GM18909 (cell line): ENCODE measurements around the gene RSPRY1.
"Not testable (repeated sequence)": the region's sequence is repeated elsewhere in the genome, so short reads cannot be mapped to it uniquely, and the experiment has no call there.

ENCODE experiments used
- ATAC-seq: cut with Tn5 transposase; IDR thresholded peaks from one replicate; pipeline ENCODE4 v1.9.1; 2021; ENCODE audit warnings: mild to moderate bottlenecking; ENCODE audit not compliant: unreplicated experiment, poor library complexity

The RSPRY1 gene

DNA sequence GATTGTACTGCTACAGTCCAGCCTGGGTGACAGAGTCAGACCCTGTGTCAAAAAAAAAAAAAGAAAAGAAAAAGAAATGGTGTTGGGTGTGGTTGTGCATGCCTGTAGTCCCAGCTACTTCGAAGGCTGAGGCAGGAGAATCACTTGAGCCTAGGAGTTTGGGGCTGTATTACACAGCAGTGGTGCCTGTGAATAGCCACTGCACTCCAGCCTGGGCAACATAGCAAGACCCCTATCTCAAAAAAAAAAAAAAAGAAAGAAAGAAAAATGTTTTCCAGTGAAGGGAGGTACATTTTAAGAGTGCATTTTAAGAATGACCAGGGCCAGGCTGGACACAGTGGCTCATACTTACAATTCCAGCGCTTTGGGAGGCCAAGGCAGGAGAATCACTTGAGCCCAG lies 65.2 kb downstream of the RSPRY1 start:
- ATAC-seq = no peak

DNA sequence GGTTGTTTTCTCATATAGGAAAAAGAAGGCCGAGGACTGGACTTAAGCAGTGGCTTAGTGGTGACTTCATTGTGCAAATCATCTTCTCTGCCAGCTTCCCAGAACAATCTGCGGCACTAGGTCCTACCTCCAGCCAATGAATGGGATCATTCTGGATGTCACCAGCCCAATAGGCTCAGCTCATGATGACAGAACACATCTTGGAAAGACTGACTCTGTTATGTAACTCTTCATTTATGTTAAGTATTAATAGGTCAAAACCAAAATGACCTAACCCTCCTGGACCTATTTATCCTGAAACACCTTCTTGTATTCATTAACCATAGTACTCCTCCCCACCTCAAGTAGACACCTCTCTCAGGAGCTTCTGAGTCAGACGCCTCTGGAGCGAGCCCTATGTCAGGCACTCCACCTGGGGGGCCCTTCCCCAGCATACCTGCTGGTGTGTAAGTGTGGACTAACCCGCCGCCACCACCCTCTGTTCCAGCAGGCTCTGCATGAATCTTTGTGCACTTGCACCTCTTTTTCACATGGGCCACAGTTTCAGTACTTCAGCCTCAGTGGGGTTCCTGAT lies 66.1 kb downstream of the RSPRY1 start:
- no peak for ATAC-seq

DNA sequence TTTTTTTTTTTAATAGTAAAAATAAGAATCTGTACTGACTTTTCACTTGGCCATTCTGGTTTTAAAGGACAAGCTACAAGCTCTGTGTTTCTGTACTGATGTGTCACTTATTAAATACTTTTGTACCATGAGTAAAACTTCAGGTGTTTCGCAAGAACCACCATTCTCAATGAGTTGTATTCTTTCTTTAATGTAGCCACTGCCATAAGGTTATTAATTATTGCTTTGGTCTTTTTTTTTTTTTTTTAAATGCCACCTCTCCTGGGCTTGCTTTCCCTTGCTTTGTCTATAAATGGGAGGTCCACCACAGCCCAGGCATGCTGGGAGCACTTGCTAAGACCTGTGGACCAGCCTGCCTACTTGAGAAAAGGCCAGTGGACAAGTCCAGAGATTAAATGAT lies 67.3 kb downstream of the RSPRY1 start:
- no peak for ATAC-seq

DNA sequence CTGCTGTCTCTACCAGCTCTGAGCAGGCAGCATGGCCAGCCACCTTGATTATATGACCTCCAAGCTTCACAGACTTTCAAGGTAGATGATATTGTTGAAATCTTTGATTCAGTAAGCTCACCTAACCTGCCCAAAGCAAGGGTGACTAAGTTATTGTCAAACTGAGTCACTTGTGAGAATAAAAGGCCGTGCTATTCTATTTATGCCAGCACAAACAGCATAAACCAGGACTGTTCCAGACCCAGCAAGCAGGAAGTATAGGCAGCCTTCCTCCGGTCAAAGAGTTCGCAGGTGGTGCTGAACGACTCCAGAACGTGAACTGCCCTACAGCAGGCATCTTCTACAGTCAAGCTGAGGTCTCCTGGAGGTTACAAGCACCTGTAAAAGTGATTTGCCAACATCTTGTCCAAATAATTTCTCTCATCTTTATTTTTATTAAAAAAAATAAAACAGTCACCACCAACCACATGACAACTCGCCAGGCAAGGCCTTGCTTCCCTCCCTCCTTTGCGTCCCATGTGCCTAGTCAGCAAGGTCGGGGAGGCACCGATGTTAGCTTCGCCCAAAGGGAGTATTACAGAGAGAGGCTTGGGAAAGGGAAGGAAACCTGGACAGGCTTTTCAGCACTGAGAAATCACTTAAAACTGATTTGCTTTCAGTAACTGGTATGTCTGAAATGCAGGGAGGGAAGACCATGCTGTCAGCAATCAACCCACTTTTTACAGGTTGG lies 69.7 kb downstream of the RSPRY1 start:
- no peak for ATAC-seq

DNA sequence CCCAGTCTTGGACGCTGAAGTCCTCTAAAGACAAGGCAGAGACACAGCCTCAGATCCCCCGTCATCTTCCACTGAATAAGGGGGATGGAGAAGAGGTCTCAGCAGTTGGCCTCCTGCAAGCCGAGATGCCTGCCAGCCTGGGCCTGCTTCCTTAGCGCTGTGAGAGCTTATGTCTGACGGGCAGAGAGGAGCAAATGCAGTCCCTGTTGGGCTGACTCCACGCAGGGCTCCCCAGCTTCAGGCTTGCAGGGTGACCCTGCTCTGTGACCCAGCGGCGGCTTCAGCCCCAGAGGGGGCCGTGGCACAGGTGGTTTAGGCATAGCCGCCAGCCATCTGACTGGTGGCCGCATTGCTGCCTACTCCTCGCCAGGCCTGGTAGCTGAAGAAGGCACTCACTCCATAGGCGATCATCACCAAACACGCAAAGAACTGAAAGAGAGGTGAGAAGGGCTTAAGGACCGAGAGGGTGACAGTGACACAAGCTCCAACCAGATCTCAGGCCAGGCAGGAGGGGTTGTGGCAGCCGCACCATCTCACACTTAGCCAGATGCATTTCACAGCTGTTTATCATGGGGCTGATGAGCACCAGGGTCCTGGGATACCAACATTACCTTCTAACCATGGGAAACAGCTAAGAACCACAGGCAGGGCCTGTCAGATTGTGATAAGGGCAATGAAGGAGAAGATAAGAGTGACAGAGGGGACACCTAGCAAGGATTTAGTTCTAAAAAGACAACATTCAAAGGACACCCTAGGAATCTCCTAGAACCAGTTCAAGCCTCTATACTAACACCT lies 70.7 kb downstream of the RSPRY1 start:
- no peak for ATAC-seq

DNA sequence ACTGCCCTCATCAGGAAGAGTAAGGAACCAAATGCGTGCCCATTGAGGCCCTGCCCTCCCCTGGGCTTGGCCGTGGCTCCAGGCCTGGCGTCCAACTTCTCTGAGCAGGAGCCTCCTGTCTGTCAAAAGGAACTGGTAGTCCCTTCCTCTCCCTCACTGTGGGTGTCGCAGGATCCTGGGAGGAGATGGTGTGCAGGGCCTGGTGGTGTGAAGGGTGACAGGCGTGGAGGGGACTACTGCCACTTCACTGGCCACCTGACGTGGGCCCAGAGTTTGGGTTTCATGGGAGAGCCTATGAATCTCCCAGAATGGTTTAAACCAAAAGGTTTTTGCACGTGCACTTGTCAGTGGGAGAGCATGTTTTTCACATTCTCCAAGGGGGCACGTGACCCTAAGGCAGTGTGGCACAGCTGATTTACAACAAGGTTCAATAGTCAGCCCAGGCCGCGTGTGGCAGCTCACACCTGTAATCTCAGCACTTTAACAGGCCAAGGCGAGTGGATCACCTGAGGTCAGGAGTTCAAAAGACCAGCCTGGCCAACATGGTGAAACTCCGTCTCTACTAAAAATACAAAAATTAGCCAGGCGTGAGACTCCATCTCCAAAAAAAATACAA lies 71.4 kb downstream of the RSPRY1 start:
- no peak for ATAC-seq

DNA sequence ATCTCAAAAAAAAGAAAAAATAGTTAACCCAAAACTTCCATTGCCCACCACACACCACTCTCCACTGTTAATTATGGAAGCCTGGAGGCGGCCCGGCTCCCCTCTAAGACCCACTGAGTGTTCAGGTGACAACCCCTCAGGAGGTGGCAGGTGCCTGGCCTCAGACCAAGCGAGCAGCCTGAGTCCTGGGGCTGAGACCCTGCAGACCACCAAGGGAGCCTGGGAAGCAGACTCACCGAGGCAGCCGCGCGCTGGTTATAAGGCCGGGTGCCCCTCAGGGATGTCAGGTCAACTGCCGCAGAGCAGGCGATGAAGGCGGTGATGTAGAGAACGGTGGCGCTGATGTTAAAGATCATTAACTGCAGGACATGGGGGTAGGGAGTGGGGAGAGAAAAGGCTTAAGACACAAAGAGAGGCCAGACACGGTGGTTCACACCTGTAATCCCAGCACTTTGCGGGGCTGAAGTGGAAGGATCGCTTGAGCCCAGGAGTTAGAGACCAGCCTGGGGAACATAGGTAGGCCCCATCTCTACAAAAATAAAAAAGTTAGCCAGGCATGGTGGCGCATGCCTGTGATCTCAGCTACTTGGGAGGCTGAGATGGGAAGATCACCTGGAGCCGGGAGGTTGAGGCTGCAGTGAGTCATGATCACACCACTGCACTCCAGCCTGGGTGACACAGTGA lies 72.2 kb downstream of the RSPRY1 start:
- no peak for ATAC-seq

DNA sequence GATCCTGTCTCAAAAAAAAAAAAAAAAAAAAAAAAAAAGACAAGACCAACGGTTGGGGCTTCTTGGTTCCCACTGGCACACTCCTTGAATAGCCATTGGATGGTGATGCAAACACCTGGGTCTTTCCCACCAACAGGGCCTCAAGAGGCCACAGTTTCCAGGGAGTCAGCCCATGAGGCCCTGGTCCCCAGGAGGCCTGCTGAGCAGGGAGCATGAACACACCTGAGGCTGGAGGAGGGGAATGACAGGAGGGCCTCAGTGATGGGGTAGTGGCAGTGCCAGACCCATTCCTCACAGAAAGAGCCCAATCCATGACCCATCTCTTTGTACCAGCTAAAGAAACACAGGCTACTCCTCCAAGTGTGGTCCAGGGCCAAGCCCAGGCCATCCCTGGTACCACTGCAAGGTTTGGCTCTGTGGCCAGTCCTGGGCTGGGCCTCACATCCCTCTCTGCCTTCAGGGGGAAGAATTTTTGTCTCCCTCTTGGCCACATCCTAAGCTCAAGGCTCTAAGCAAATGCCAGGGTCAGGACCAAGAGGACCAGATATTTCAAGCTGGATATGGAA lies 72.9 kb downstream of the RSPRY1 start:
- no peak for ATAC-seq

DNA sequence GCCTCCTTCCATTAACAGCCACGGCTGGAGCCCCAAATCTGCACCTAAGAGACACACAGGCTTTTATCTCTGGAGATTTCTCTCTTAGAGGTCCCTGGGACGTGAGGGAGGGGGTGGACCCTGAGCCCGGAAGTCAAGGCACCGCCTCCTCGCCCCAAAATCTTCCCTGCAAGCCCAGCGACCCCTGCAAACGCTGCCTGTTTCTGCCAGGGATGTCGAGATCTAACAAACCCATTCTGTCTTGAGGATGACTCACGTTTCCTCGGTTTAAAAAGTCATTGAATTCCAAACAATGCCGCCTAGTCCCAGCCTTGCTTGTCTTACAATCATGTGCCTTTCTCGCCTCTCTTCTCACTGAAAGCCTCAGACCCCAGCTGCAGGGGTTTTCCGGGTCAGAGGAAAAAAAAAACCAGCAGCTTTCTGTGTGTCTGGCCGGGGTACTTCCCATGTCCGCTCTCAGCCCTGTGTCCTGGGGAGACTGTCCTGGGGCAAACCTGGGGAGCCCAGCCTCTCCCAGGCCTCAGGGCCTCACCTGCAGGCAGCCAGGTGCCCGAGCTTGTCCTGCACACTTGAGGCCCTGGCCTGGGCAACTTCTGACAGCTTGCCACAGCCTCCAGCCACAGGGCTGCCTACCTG lies 74.3 kb downstream of the RSPRY1 start:
- no peak for ATAC-seq

DNA sequence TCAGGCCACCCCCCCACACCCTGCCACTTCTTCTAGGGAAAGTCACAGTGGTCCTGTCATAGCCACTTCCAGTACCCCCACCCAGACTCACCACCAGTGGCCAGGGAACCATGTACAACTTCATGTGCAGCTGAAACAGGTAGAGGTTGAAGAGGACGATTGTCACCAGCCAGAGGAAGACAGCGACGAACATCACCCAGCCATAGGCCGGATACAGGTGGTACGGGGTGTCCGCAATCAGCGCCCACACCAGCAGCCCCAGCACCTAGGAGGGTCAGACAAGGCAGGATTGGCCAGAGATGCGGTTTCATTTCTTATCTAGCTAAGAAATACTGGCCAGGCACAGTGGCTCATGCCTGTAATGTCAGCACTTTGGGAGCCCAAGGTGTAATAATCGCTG lies 75.7 kb downstream of the RSPRY1 start:
- no peak for ATAC-seq

DNA sequence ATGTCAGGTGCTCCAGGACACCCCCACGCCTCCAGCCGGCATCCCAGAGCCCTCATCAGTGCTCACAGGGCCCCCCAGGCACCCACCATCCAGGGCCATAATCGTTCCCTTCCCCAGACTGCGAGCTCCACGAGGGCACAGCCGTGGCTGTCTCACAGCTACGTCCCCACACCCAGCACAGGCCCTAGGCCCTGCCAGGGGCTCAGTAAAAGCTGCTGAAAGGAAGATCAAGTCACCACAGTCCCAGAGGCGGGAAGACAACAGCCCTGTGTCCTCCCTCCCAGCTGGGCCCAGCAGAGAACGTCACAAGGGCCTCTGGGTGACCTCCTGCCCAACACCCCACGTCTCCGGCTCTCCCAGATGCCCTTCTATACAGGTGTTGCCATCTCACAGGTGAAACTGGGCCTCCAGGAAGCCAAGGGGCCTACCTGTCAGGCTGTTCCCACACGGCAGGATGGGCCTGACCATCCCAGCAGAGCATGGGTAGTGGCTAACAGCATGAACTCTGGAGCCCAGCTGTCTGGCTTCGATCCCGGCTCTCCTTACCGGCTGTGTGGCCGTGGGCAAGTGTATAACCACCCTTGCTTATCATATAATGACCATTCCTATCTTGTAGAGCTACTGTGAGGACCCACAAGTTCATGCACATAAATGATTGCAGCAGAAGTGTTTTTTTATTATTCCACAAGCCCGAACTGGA lies 76.9 kb downstream of the RSPRY1 start:
- ATAC-seq = no peak

DNA sequence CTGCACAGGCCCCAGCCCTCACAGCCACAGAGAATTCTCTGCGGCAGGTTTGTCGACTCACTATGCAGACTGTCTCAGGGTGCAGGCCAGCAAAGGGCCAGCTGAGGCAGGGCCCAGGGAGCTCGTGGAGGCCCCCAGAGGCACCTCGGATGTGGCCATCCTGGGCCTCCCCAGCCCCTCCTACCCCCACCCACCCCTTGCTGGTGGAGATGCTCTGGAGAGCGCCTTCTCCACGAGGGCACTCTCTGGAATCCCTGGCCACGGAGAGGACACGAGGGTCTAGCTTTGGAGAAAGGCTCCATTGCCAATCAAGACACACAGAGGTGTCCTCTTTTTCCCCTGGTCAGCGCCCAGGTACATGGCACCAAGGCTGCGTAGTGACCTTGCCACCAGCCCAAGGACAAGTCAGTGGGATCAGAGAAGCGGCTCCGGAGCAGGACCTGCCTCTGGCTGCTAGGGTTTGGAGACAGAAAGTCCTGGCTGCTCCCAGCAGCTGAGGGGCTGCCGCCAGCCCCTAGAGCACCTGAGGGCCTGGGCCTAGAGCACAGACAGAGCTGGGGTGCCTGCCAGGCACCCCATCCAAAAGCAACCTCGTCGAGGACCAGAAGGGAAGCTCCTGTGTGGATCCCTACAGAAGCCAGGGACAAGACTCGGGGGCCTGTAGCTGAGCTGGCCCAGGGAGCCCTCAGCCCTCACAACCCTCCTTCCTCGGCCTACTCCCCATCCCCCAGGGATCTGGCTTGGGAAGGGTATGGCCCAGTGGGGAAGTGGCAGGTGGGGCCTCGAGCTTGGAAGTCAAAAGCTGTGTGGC lies 77.6 kb downstream of the RSPRY1 start:
- no peak for ATAC-seq

DNA sequence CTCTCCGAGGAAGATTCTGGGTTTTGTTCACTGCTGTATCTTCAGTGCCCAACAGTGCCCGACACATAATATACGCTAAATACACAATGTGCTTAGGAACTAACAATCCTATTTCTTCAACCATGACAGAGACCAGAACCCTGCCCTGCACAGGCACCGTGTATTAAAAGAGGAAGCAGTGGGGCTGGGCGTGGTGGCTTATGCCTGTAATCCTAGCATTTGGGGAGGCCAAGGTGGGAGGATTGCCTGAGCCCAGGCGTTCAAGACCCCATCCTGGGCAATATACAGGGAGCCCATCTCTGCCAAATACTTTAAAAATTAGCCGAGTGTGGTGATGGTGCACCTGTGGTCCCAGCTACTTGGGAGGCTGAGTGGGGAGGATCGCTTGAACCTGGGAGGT lies 78.3 kb downstream of the RSPRY1 start:
- no peak for ATAC-seq

DNA sequence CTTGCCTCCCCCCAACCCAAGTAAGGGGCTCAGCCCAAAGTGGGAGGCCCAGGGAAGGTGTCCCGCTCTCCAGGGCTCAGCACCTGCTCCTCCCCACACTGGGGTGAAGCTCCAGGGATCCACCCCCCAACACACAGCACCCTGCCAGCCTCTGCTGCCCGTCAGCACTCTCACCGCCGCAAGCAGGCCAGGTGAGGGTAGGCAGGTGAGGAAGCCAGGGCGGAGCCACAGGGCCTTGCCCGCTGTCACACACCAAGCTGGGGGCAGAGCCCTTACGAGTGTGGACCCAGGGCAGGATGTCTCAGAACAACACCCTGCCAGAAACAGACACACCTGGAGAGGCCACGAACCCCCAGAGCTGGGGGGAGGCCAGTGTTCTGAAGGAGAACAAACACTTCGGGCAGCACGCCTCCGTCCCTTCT lies 78.8 kb downstream of the RSPRY1 start:
- ATAC-seq = no peak

DNA sequence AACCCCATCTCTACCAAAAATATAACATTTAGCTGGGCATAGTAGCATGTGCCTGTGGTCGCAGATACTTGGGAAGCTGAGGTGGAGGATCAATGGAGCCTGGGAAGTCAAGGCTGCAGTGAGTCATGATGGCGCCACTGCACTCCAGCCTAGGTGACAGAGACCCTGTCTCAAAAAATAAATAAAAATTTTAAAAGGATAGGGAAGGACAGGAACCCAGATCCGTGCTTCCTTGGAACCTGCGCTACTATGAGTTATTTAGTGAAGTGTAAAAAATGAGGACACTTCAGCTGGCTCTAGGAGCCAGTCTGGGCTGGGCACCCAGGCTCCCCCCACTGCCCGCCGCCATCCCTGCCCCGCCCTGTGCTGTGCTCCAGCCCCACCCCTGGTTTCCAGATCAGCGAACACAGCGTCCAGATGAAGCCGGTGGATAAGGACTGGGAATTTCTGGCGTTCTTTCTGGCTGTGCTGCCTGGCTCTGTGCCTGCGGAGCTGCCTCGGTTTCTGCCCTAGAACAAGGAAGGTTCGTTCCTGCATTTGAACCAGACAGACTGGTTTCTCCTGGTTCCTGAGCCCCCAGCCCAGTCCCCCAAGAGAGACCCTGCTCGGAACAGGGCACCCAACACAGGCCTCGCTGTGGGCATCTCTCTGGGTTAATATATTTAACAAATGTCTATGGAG lies 79.9 kb downstream of the RSPRY1 start:
- no peak for ATAC-seq

DNA sequence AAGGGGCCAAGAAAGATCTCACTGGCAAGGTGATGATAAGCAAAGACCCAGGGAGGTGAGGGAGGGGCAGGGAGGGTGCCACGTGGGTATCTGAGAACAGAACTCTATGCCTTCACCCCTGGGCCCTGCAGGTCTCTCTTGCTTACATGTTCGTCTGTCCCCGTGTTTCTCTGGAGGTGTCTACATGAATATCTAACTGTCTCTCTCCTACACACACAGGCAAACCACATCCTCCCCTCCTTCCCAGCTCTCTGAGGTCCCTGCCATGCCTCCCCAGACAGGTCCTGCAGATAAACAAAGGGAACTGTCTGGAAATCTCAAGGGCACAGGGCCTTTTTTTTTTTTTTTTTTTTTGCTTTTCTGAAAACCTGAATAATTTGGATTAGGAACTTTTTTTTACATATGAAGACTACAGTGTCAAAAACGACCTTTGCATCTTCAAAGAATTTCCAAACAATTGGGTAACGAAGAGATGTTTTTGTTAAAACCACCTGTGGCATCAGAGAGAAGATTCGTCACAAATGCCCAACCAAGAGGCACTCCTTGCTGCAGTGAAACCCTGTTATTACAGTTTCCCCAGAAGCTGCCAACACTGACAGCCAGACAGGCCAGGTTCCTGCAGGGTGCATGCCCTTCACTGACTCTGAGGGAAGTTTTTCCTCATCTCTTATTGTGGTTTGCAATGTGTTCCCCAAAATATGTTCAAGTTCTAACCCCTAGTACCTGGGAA lies 80.6 kb downstream of the RSPRY1 start:
- ATAC-seq = no peak

DNA sequence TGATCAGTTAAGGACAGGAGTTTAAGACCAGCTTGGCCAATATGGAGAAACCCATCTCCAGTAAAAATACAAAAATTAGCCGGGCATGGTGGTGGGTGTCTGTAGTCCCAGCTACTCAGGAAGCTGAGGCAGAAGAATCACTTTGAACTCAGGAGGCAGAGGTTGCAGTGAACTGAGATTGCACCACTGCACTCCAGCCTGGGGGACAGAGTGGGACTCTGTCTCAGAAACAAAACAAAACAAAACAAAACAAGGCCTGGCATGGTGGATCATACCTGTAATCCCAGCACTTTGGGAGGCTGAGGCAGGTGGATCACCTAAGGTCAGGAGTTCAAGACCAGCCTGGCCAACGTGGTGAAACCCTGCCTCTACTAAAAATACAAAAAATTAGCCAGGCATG lies 81.2 kb downstream of the RSPRY1 start:
- ATAC-seq = not testable (repeated sequence)
